ENCODE results near the gene TMEM252.

The TMEM252 gene

GRCh38 chr9:68538200-68538599 is 2.5 kb downstream of the TMEM252 start:
- no peak for DNase-seq

- no peak for DNase-seq
Observed at GRCh38 chr9:68537616-68537880, 3.1 kb downstream of the TMEM252 start.

GRCh38 chr9:68536876-68537615 is 3.6 kb downstream of the TMEM252 start:
- DNase-seq: no peak

- DNase-seq: no peak
Observed at GRCh38 chr9:68533678-68534077, 7.0 kb downstream of the TMEM252 start.

- DNase-seq: no peak
Observed at GRCh38 chr9:68532131-68532530, 8.6 kb downstream of the TMEM252 start.

GRCh38 chr9:68530618-68531017 is 10.1 kb downstream of the TMEM252 start:
- DNase-seq: no peak

GRCh38 chr9:68523367-68523936 is 17.2 kb downstream of the TMEM252 start:
- no peak for DNase-seq

- DNase-seq: no peak
Observed at GRCh38 chr9:68522954-68523353, 17.7 kb downstream of the TMEM252 start.

- DNase-seq: no peak
Observed at GRCh38 chr9:68522131-68522530, 18.6 kb downstream of the TMEM252 start.

- DNase-seq: no peak
Observed at GRCh38 chr9:68515326-68516017, 25.2 kb downstream of the TMEM252 start.

GRCh38 chr9:68513981-68514380 is 26.7 kb downstream of the TMEM252 start:
- DNase-seq: no peak

- DNase-seq: no peak
Observed at GRCh38 chr9:68513385-68513784, 27.3 kb downstream of the TMEM252 start.

GRCh38 chr9:68509689-68510088 is 31.0 kb downstream of the TMEM252 start:
- DNase-seq: no peak

GRCh38 chr9:68508547-68508946 is 32.1 kb downstream of the TMEM252 start:
- DNase-seq: no peak

GRCh38 chr9:68507806-68508145 is 32.9 kb downstream of the TMEM252 start:
- no peak for DNase-seq

- no peak for DNase-seq
Observed at GRCh38 chr9:68507130-68507805, 33.4 kb downstream of the TMEM252 start.

- DNase-seq: no peak
Observed at GRCh38 chr9:68506551-68506950, 34.1 kb downstream of the TMEM252 start.

GRCh38 chr9:68505681-68506409 is 34.8 kb downstream of the TMEM252 start:
- no peak for DNase-seq

GRCh38 chr9:68502279-68502678 is 38.4 kb downstream of the TMEM252 start:
- no peak for DNase-seq

GRCh38 chr9:68500457-68501381 is 40.0 kb downstream of the TMEM252 start:
- no peak for DNase-seq

- DNase-seq: no peak
Observed at GRCh38 chr9:68498816-68499215, 41.9 kb downstream of the TMEM252 start.

- no peak for DNase-seq
Observed at GRCh38 chr9:68497629-68498028, 43.1 kb downstream of the TMEM252 start.
